Measurements from ENCODE around the gene SCLY.

GRCh38 chr2:238142382-238143205 lies 81.8 kb downstream of the SCLY start:
- no peak for TF ChIP-seq CTCF (IDR thresholded peaks at IDR 0.05)
- TF ChIP-seq EZH2 (IDR thresholded peaks at IDR 0.05; ENCODE audit: borderline replicate concordance, insufficient read depth, low read depth, low read length, poor library complexity, severe bottlenecking): no peak
